Mesothelial cell of epicardium (in vitro differentiated cells): ENCODE results near the gene CORO6. TPM values are rescaled to one million over a fixed set of nuclear protein-coding genes. Genes with fewer than 3 reads are reported as not detected.

Source experiments
- DNase-seq, 2 experiments: peaks; one replicate each; pipeline ENCODE4 v3.0.0; 2021; ENCODE audit warnings: low spot score in 2 of 2; ENCODE audit not compliant: unreplicated experiment in 2 of 2
- H3K27ac Mint-ChIP-seq: 2 replicates; pipeline ENCODE4 v1.8.0; 2021; ENCODE audit warnings: mixed read lengths
- H3K27me3 Mint-ChIP-seq: 2 replicates; pipeline ENCODE4 v1.8.0; 2021; ENCODE audit warnings: low read depth, mixed read lengths
- H3K36me3 Mint-ChIP-seq: 2 replicates; pipeline ENCODE4 v1.8.0; 2021; ENCODE audit warnings: mixed read lengths
- H3K4me1 Mint-ChIP-seq: 2 replicates; pipeline ENCODE4 v1.8.0; 2021; ENCODE audit warnings: mixed read lengths
- H3K4me3 Mint-ChIP-seq: 2 replicates; pipeline ENCODE4 v1.8.0; 2021; ENCODE audit warnings: mild to moderate bottlenecking, moderate library complexity, mixed read lengths
- H3K9me3 Mint-ChIP-seq: 2 replicates; pipeline ENCODE4 v1.8.0; 2021; ENCODE audit warnings: mixed read lengths
- total RNA-seq: library from RNA; stranded (reverse); gene quantifications from 3 replicates; pipeline ENCODE4 v1.2.1, GENCODE V29; 2021
- TF ChIP-seq, protein P1 (sequence below): fragments of 200-600 bp; sonication (generic); IDR thresholded peaks from one replicate; pipeline ENCODE4 v1.5.0; 2021; ENCODE audit warnings: antibody characterized with exemption; ENCODE audit not compliant: unreplicated experiment

CORO6 gene
- total RNA-seq, 1 donor from 2014 or later, result 3.4 TPM

DNA sequence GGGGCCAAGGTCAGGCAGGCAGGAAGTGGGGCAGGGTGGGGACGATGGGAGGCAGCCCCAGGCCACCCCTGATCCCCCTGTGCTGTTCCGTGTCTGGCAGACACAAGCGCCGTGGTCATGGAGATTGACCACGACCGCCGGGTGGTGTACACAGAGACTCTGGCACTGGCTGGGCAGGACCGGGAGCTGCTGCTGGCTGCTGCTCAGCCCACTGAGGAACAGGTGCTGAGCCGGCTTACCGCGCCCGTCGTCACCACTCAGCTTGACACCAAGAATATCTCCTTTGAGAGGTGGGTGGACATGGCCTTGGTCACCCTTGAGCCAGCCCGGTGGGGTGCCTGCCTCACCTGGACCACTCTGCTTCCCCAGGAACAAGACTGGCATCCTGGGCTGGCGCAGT lies 13.7 kb downstream of the CORO6 start:
- Mint-ChIP-seq H3K4me3 (no peak overlapping the region), H3K36me3 (no peaks in the 10 kb centered on the region), H3K4me1 (peaks cover 3% of the 10 kb centered on the region), H3K9me3 (no peaks in the 10 kb centered on the region), H3K27ac (no peak overlapping the region), H3K27me3 (peaks cover 3% of the 10 kb centered on the region)
- TF ChIP-seq, protein P1, sequence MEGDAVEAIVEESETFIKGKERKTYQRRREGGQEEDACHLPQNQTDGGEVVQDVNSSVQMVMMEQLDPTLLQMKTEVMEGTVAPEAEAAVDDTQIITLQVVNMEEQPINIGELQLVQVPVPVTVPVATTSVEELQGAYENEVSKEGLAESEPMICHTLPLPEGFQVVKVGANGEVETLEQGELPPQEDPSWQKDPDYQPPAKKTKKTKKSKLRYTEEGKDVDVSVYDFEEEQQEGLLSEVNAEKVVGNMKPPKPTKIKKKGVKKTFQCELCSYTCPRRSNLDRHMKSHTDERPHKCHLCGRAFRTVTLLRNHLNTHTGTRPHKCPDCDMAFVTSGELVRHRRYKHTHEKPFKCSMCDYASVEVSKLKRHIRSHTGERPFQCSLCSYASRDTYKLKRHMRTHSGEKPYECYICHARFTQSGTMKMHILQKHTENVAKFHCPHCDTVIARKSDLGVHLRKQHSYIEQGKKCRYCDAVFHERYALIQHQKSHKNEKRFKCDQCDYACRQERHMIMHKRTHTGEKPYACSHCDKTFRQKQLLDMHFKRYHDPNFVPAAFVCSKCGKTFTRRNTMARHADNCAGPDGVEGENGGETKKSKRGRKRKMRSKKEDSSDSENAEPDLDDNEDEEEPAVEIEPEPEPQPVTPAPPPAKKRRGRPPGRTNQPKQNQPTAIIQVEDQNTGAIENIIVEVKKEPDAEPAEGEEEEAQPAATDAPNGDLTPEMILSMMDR, result no peak
- no peak for DNase-seq

- Mint-ChIP-seq H3K9me3 (no peaks in the 10 kb centered on the region), H3K4me3 (no peak overlapping the region), H3K27ac (no peak overlapping the region), H3K4me1 (no peaks in the 10 kb centered on the region), H3K36me3 (no peaks in the 10 kb centered on the region), H3K27me3 (no peaks in the 10 kb centered on the region)
- DNase-seq, result no peak
- TF ChIP-seq, protein P1, result no peak
Measured at GRCh38 chr17:29607557-29608195, 15.0 kb downstream of the CORO6 start.

- H3K27me3 Mint-ChIP-seq, result no peaks in the 10 kb centered on the region
- TF ChIP-seq, protein P1, result no peak
- no peak overlapping the region for H3K4me3 Mint-ChIP-seq
- no peaks in the 10 kb centered on the region for H3K4me1 Mint-ChIP-seq
- H3K36me3 Mint-ChIP-seq, result no peaks in the 10 kb centered on the region
- no peaks in the 10 kb centered on the region for H3K9me3 Mint-ChIP-seq
- DNase-seq, result no peak
- no peak overlapping the region for H3K27ac Mint-ChIP-seq
Measured at GRCh38 chr17:29603109-29603674, 19.5 kb downstream of the CORO6 start.

DNA sequence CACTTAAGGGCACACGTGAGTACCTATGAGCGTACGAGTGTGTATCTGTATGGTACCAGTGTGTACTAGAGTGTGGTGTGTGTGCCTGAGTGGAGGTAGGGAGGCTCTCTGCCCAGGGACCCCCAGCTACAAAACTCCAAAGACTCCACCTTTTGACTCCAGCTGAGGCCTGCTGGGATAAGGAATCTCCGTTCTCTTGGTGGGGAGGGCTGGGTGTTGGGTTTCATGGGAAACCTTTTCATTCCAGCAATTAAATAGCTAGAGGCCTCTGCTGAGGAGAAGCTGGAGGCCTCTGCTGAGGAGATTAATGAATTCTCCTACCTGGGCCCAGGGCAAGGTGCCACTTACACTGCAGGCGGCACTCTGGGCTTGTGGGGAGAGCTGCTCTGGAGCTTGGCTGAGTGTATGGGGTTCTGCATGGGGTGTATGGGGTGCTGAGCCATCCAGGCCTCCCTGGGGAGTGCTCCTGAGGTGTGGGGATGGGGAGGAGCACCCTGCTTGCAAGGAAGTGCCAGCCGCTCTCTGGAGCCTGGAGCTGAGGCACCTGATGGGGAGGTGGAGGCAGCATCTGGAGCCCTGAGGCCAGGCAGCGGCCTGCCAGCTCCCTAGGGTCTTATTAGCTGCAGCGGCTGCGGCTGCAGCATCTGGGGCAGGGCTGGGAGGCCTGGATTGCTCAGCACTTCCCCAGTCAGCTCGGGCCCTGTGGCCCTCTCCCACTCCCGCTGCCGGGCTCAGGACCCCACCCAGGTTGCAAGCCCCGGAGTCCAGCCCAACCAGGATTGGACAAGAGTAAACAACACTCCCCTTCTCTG lies 25.1 kb downstream of the CORO6 start:
- TF ChIP-seq, protein P1, result no peak
- Mint-ChIP-seq H3K4me1 (peaks cover 20% of the 10 kb centered on the region), H3K27me3 (no peaks in the 10 kb centered on the region), H3K9me3 (no peaks in the 10 kb centered on the region), H3K36me3 (no peaks in the 10 kb centered on the region), H3K4me3 (no peak overlapping the region), H3K27ac (peak overlapping the region; percentile 75)
- no peak for DNase-seq

DNA sequence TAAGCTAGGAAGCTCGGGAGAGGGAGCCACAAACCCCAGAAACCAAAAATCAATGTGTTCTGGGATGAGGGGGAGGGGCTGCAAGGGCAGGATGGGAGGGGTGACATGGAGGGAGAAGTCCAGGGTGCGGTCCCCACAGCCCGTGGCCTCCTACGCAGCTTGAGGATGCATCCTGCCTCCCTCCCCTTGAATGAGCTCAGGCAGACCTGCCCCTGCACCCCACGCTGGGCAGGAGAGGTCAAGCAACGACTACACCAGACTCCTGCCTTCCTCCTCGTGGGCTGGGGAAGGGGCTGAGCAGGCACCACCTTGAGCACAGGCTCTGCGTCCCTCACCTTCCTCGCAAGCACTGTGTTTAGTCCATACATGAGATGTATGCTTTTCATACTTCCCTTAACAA lies 25.9 kb downstream of the CORO6 start:
- Mint-ChIP-seq H3K27ac (no peak overlapping the region), H3K4me1 (peaks cover 27% of the 10 kb centered on the region)

More for the DNA sequence above, 25.9 kb downstream of the CORO6 start:
- TF ChIP-seq, protein P1, result no peak
- H3K27me3 Mint-ChIP-seq, result no peaks in the 10 kb centered on the region
- no peak for DNase-seq
- no peaks in the 10 kb centered on the region for H3K36me3 Mint-ChIP-seq
- no peaks in the 10 kb centered on the region for H3K9me3 Mint-ChIP-seq
- no peak overlapping the region for H3K4me3 Mint-ChIP-seq
